Tibial artery (tissue), 4 donors: ENCODE results near the gene ZNF316.

Experiments
- DNase-seq, 2 donors: peaks; one replicate each; pipeline ENCODE4 v3.0.0-alpha.2; 2019
- H3K27ac ChIP-seq, 2 donors: fragments of 200-600 bp; sonication (generic) in 1 of 2; 1 replicate in 1 of 2; 2 replicates in 1 of 2; pipeline ENCODE4 v1.5.1; 2018 to 2019; ENCODE audit warnings: mild to moderate bottlenecking in 1 of 2
- H3K27me3 ChIP-seq, 2 donors: fragments of 200-600 bp; sonication (generic) in 1 of 2; one replicate each; pipeline versions ENCODE4 v1.5.1 to v1.6.0; 2016 to 2019
- H3K36me3 ChIP-seq, 3 donors: fragments of 200-600 bp; sonication (generic) in 2 of 3; one replicate each; pipeline ENCODE4 v1.5.1; 2016 to 2019; ENCODE audit warnings: mild to moderate bottlenecking in 2 of 3
- H3K4me1 ChIP-seq, 4 donors: fragments of 200-600 bp; sonication (generic) in 2 of 4; 1 replicate in 3 of 4; 2 replicates in 1 of 4; pipeline ENCODE4 v1.5.1; 2016 to 2019
- H3K4me3 ChIP-seq, 2 donors: fragments of 200-600 bp; sonication (generic) in 1 of 2; 1 replicate in 1 of 2; 2 replicates in 1 of 2; pipeline ENCODE4 v1.5.1; 2018 to 2019; ENCODE audit warnings: mild to moderate bottlenecking in 2 of 2
- H3K9me3 ChIP-seq, 3 donors: fragments of 200-600 bp; sonication (generic) in 1 of 3; one replicate each; pipeline ENCODE4 v1.5.1; 2016 to 2019
- intact Hi-C: fragments of 100-400 bp; cut with DNase I; formaldehyde crosslinking; loops from one replicate; pipeline ENCODE4 v1.15.0; 2023; ENCODE audit warnings: low total_unique reads
- TF ChIP-seq, protein P1 (sequence below), 2 experiments: fragments of 200-600 bp in 1 of 2; fragments of 450-650 bp in 1 of 2; IDR thresholded peaks; one replicate each; pipeline ENCODE4 v1.5.1; 2017 to 2019; ENCODE audit warnings: antibody characterized with exemption in 2 of 2, mild to moderate bottlenecking in 1 of 2, moderate library complexity in 1 of 2

ZNF316 gene

DNA sequence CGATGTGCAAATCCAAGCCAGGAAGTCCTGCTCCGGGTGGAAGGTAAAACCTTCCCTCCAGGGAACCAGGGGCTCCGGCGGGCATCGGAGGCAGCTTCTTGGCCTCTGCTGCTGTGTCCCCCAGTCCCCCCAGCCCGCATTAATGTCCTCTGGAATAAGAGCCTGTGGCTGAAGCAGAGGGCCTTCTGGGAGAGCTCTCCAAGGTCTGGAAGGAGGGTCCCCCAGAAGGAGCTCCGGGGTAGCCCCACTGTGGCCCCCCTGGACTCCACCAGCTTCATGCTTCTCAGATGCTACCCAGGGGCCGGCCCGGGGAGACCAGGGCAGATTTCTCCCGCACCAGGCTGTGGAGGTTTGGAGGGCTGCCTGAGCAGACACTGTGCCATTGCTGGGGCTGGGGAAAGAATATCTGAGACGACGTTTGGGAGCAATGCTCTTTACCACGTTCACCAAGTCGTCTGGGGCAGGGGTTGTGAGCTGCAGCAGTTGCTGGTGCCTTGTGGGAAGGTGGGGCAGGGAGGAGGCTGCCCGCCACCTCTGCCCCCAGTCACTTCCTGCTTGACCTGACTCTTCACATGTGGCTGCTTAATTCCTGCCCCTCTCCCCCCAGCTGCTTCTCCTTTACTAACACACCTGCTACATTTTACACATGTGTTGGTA is 13.4 kb upstream of the ZNF316 start:
- Histone ChIP-seq H3K4me1 (no peaks in the 10 kb centered on the region), H3K36me3 (peaks cover 14 to 61% (median 22%) of the 10 kb centered on the region in 3 donors), H3K4me3 (no peak overlapping the region), H3K27ac (no peak overlapping the region), H3K9me3 (no peaks in the 10 kb centered on the region), H3K27me3 (no peaks in the 10 kb centered on the region)
- intact Hi-C loops, result no loop called here
- DNase-seq, result no peak
- TF ChIP-seq, protein P1, sequence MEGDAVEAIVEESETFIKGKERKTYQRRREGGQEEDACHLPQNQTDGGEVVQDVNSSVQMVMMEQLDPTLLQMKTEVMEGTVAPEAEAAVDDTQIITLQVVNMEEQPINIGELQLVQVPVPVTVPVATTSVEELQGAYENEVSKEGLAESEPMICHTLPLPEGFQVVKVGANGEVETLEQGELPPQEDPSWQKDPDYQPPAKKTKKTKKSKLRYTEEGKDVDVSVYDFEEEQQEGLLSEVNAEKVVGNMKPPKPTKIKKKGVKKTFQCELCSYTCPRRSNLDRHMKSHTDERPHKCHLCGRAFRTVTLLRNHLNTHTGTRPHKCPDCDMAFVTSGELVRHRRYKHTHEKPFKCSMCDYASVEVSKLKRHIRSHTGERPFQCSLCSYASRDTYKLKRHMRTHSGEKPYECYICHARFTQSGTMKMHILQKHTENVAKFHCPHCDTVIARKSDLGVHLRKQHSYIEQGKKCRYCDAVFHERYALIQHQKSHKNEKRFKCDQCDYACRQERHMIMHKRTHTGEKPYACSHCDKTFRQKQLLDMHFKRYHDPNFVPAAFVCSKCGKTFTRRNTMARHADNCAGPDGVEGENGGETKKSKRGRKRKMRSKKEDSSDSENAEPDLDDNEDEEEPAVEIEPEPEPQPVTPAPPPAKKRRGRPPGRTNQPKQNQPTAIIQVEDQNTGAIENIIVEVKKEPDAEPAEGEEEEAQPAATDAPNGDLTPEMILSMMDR (IDR thresholded peaks at IDR 0.05), result no peak

DNA sequence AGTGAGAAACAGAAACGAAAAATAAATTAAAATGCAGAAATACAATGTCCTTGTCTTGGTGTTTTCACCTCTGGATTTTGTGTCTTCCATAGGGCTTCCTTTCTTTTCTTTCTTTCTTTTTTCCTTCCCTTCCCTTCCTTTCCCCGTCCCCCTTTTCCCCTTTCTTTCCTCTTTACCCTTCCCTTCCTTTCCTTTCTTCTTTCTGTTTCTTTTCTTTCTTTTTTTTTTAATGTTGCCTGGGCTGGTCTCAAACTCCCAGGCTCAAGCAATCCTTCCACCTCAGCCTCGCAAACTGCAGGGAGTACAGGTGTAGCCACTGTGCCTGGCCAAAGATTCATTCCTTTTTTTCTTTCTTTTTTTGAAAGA is 12.9 kb upstream of the ZNF316 start:
- no peak for DNase-seq
- intact Hi-C loops, result no loop called here
- Histone ChIP-seq H3K27me3 (no peaks in the 10 kb centered on the region), H3K4me3 (no peak overlapping the region), H3K27ac (no peak overlapping the region), H3K9me3 (no peaks in the 10 kb centered on the region), H3K36me3 (peaks cover 14 to 61% (median 22%) of the 10 kb centered on the region in 3 donors), H3K4me1 (no peaks in the 10 kb centered on the region)
- TF ChIP-seq, protein P1 (IDR thresholded peaks at IDR 0.05), result no peak

DNA sequence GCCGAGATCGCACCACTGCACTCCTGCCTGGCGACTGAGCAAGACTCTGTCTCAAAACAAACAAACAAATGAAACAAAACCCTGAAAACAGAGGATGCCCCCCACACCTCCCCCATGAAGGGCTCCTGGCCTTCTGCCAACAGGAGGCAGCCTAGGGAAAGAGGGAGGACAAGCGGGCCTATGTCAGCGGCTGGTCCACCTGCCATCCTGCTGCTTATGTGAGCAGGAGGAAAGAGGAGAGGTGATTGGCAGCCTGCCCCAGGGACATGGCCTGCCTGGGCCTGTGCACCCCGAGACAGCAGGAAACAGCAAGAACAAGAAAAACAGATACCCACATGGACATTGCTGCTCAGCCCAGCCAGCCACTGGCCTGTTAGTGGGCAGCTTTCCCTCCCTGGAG is 9.1 kb upstream of the ZNF316 start:
- H3K4me3 ChIP-seq, result no peak overlapping the region
- H3K36me3 ChIP-seq, result peaks cover 6 to 25% (median 10%) of the 10 kb centered on the region in 3 donors
- DNase-seq, result peak in 1 of 2 donors; percentile 60
- H3K27me3 ChIP-seq, result no peaks in the 10 kb centered on the region
- TF ChIP-seq, protein P1 (IDR thresholded peaks at IDR 0.05), result no peak
- H3K27ac ChIP-seq, result no peak overlapping the region
- intact Hi-C loops, result no loop called here
- H3K4me1 ChIP-seq, result no peaks in the 10 kb centered on the region
- H3K9me3 ChIP-seq, result no peaks in the 10 kb centered on the region

DNA sequence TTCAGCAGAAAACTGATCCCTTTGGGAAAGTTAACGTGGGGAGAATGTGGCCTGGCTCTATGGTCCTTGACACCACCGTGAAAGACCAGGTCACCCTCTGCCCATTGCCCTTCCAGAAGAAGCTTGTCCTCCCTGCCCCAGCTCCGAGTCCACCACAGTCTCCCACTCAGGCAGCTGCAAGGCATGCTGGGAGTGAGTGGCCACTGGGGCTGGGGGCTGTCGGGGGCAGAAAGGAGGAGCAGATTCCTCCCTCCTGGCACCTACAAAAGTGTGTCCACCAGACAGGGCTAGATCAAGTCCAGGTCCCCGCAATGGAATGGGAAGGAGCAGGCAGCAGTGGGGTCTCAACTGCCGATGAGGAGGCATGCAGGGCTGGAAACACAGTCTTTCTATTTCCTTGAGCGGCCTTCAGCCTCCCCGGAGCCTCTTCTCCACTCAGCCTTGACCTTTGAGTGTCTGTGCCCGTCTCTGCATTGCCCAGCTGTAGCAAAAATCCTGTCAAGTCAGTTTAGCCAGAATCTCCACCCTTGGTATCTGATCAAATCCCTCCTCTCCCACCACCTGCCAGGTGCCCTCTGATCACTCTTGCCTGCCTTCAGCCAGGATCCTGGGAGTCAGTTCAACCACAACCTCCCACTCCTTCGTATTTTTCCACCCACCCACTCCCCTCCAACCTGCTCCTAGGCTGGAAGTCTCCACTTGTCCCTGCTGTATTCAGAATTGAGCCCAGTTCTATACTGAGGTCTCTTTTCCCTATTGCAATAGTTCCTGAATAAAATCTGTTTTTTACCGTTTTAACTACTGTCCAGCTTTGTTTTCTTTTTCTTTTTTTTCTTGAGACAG is 6.9 kb upstream of the ZNF316 start:
- Histone ChIP-seq H3K4me3 (no peak overlapping the region), H3K27ac (no peak overlapping the region), H3K36me3 (peaks cover 0 to 6% (median 0%) of the 10 kb centered on the region in 3 donors), H3K27me3 (no peaks in the 10 kb centered on the region), H3K9me3 (no peaks in the 10 kb centered on the region), H3K4me1 (no peaks in the 10 kb centered on the region)
- TF ChIP-seq, protein P1 (IDR thresholded peaks at IDR 0.05), result no peak
- no peak for DNase-seq
- intact Hi-C loops, result no loop called here

DNA sequence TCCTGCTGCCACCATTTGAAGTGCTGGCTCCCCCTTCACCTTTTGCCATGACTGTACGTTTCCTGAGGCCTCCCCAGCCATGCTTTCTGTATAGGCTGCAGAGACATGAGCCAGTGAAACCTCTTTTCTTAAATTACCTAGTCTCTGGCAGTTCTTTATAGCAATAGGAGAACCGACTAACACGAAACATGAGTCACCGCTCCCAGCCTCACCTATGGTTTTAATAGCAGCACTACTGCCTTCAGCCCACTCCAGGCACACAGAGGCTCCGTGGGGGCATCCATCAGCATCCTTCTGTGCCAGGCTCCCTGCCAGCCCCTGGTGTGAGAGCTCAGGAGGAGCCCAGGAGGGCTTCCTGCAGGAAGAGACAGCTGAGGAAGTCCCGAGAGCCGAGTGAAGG is 5.5 kb upstream of the ZNF316 start:
- H3K4me3 ChIP-seq, result no peak overlapping the region
- TF ChIP-seq, protein P1 (IDR thresholded peaks at IDR 0.05), result no peak
- peaks cover 0 to 7% (median 4%) of the 10 kb centered on the region in 4 donors for H3K4me1 ChIP-seq
- no peaks in the 10 kb centered on the region for H3K27me3 ChIP-seq
- no peaks in the 10 kb centered on the region for H3K9me3 ChIP-seq
- intact Hi-C loops, result no loop called here
- H3K36me3 ChIP-seq, result no peaks in the 10 kb centered on the region
- H3K27ac ChIP-seq, result no peak overlapping the region
- no peak for DNase-seq
